AG09309 (cell line): Measurements from ENCODE around the gene BPIFB2.

ENCODE experiments used
- DNase-seq: peaks from one replicate; pipeline ENCODE4 v3.0.0-alpha.2; 2010; ENCODE audit warnings: low read depth
- H3K4me3 ChIP-seq: 2 replicates; pipeline ENCODE4 v1.5.1; 2011; ENCODE audit warnings: mild to moderate bottlenecking, low read depth, low read length, moderate library complexity; ENCODE audit not compliant: control insufficient read depth
- CTCF ChIP-seq: IDR thresholded peaks from 2 replicates; pipeline ENCODE4 v1.5.1; 2011; ENCODE audit warnings: mild to moderate bottlenecking, low read depth, low read length, inconsistent platforms; ENCODE audit not compliant: insufficient read depth, control insufficient read depth; ENCODE audit errors: missing control alignments

The BPIFB2 gene

GRCh38 chr20:33028875-33029274, 21.4 kb downstream of the BPIFB2 start:
- TF ChIP-seq CTCF = no peak
- no peak for DNase-seq
- no peak overlapping the region for H3K4me3 ChIP-seq

GRCh38 chr20:33030076-33030475, 22.6 kb downstream of the BPIFB2 start:
- DNase-seq = no peak

GRCh38 chr20:33030569-33030968, 23.1 kb downstream of the BPIFB2 start:
- H3K4me3 ChIP-seq = no peak overlapping the region
- no peak for DNase-seq
- no peak for TF ChIP-seq CTCF

More at GRCh38 chr20:33030076-33030475, 22.6 kb downstream of the BPIFB2 start:
- TF ChIP-seq CTCF = no peak
- no peak overlapping the region for H3K4me3 ChIP-seq

DNA sequence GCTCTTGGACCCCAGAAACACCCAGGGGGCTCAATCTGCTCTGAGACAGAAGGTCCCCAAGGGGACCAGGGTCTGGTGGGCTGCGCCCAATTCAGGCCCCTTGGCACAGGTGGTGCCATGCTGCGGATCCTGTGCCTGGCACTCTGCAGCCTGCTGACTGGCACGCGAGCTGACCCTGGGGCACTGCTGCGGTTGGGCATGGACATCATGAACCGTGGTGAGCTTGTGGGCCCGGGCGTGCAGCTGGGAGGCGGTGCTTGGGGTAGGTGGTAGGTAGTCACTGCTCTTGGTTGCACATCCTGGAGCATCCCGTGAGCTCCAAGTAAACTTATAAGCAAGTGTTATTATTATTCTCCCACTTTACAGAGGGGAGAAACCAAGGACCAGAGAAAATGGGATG, 24.0 kb downstream of the BPIFB2 start, which contains the start of gene BPIFB6:
BPIFB6 (plus strand) TSS at position 118 of the 400 bp plus-strand sequence; CDS start at position 118, 0 bp downstream.
- no peak for TF ChIP-seq CTCF
- DNase-seq = no peak

GRCh38 chr20:33032555-33032954, 25.1 kb downstream of the BPIFB2 start:
- no peak for TF ChIP-seq CTCF
- no peak overlapping the region for H3K4me3 ChIP-seq
- DNase-seq = no peak

More for the DNA sequence above, 24.0 kb downstream of the BPIFB2 start, which contains the start of gene BPIFB6:
- H3K4me3 ChIP-seq = no peak within 1 kb of the TSS

DNA sequence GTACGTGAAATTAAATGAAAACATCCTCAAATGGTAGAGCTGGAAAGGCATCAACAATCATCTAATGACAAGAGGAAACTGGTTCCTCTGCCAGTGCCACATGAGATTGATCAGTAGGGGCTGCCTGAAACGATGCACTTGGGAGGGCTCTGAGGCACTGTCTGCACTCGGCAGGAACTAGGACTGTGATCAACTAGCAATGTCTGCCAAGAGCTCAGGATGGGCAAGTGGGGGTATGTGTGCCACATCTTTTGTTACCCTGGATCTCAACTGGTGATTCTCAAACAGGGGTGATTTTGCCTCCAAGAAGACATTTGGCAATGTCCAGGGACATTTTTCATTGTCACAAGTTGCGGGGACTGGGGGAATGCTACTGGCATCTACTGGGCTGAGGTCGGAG, 25.9 kb downstream of the BPIFB2 start:
- DNase-seq = no peak
- no peak overlapping the region for H3K4me3 ChIP-seq
- no peak for TF ChIP-seq CTCF

DNA sequence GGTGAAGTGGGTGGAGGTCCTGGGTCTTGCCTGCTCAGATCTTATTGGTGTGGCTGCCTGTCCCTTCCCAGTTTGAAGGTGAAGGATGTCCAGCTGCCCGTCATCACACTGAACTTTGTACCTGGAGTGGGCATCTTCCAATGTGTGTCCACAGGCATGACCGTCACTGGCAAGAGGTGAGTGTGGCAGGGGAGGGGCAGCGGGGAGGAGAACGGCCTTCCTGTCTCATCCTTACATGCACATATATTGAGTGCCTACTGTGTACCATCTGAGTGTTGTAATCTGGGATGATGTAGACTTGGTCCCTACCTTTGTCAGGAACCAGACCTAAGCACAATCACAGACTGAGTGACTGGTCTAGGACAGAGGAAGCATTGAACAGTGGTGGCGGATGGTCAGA, 26.6 kb downstream of the BPIFB2 start:
- H3K4me3 ChIP-seq = no peak overlapping the region
- TF ChIP-seq CTCF = no peak
- no peak for DNase-seq
